ENCODE results near the gene HRK. TPM values are rescaled to one million over a fixed set of nuclear protein-coding genes. Genes with fewer than 3 reads are reported as not detected.

Gene HRK
- total and polyA plus RNA-seq, 9 of the 15 experiments (the other 6 are each of a cell fraction or from before 2014, with no cell fraction given), result 0.01 to 0.05 (median 0.04) TPM; not detected in 6

GRCh38 chr12:116926283-116927243 lies 45.3 kb upstream of the HRK start (continued):
- TF ChIP-seq ZMIZ1 (IDR thresholded peaks at IDR 0.05; ENCODE audit: low read depth in 2 of 2, low read length in 2 of 2), result no peak
- no peak for TF ChIP-seq ZNF707 (CRISPR knock-in tag; conservative IDR thresholded peaks at IDR 0.05)
- TF ChIP-seq KLF16 (IDR thresholded peaks at IDR 0.05), result no peak
- no peak for TF ChIP-seq EZH2 (IDR thresholded peaks at IDR 0.05; ENCODE audit: borderline replicate concordance, low read depth, low read length)
- TF ChIP-seq PREB (CRISPR knock-in tag; IDR thresholded peaks at IDR 0.05), result no peak
- no peak for TF ChIP-seq SFPQ (IDR thresholded peaks at IDR 0.05; ENCODE audit: low read depth, low read length)
- no peak for TF ChIP-seq RREB1 (CRISPR knock-in tag; IDR thresholded peaks at IDR 0.05)
- TF ChIP-seq HMGN3 (IDR thresholded peaks at IDR 0.05; ENCODE audit: borderline replicate concordance, extremely low read depth, insufficient read length, low read depth, low read length), result no peak
- TF ChIP-seq ZNF77 (CRISPR knock-in tag; IDR thresholded peaks at IDR 0.05), result no peak
- TF ChIP-seq TFAP4 (CRISPR knock-in tag; IDR thresholded peaks at IDR 0.05; ENCODE audit: borderline replicate concordance), result no peak
